ENCODE measurements around the gene RBM39.
"Not testable (repeated sequence)": the region's sequence is repeated elsewhere in the genome, so short reads cannot be mapped to it uniquely, and the experiment has no call there.

RBM39 gene

GRCh38 chr20:35757098-35757705, 15.1 kb upstream of the RBM39 start:
- POLR2A ChIA-PET, result interaction anchor here (4.2 kb wide), 1 partner anchor 14 kb away, joined by 32 read pairs; the partner anchor contains the start of gene RBM39
- CTCF ChIA-PET, result no interaction called here
- TF ChIP-seq FOXK2 (IDR thresholded peaks at IDR 0.05) (no peak), BHLHE40 (IDR thresholded peaks at IDR 0.05; ENCODE audit: borderline replicate concordance) (no peak), ZNF384 (IDR thresholded peaks at IDR 0.05) (no peak), FOXM1 (IDR thresholded peaks at IDR 0.05; ENCODE audit: borderline replicate concordance) (no peak), PKNOX1 (IDR thresholded peaks at IDR 0.05) (peak; percentile 85), CTBP1 (IDR thresholded peaks at IDR 0.05; ENCODE audit: borderline replicate concordance) (no peak)
- DNase-seq (ENCODE audit: extremely low spot score), result no peak

GRCh38 chr20:35756404-35756803, 14.3 kb upstream of the RBM39 start:
- no peak for DNase-seq (ENCODE audit: extremely low spot score)
- CTCF ChIA-PET, result no interaction called here
- POLR2A ChIA-PET, result interaction anchor here (4.2 kb wide), 1 partner anchor 13 kb away, joined by 32 read pairs; the partner anchor contains the start of gene RBM39
- no peak for TF ChIP-seq PKNOX1 (IDR thresholded peaks at IDR 0.05)
- no peak for TF ChIP-seq NFRKB (IDR thresholded peaks at IDR 0.05)
- no peak for TF ChIP-seq FOXM1 (IDR thresholded peaks at IDR 0.05; ENCODE audit: borderline replicate concordance)
- no peak for TF ChIP-seq ELF4 (IDR thresholded peaks at IDR 0.05)
- no peak for TF ChIP-seq LEF1 (IDR thresholded peaks at IDR 0.05; ENCODE audit: borderline replicate concordance)
- TF ChIP-seq ZNF384 (IDR thresholded peaks at IDR 0.05), result no peak
- no peak for TF ChIP-seq BHLHE40 (IDR thresholded peaks at IDR 0.05; ENCODE audit: borderline replicate concordance)
- TF ChIP-seq L3MBTL2 (conservative IDR thresholded peaks at IDR 0.05), result no peak
- no peak for TF ChIP-seq ARNT (IDR thresholded peaks at IDR 0.05)
- no peak for TF ChIP-seq SP1 (IDR thresholded peaks at IDR 0.05)
- no peak for TF ChIP-seq SUZ12 (IDR thresholded peaks at IDR 0.05)
- no peak for TF ChIP-seq FOXA1 (IDR thresholded peaks at IDR 0.05)
- TF ChIP-seq HDGF (IDR thresholded peaks at IDR 0.05; ENCODE audit: borderline replicate concordance), result no peak
- no peak for TF ChIP-seq CTBP1 (IDR thresholded peaks at IDR 0.05; ENCODE audit: borderline replicate concordance)
- no peak for TF ChIP-seq TARDBP (IDR thresholded peaks at IDR 0.05)
- TF ChIP-seq FOXK2 (IDR thresholded peaks at IDR 0.05), result no peak

DNA sequence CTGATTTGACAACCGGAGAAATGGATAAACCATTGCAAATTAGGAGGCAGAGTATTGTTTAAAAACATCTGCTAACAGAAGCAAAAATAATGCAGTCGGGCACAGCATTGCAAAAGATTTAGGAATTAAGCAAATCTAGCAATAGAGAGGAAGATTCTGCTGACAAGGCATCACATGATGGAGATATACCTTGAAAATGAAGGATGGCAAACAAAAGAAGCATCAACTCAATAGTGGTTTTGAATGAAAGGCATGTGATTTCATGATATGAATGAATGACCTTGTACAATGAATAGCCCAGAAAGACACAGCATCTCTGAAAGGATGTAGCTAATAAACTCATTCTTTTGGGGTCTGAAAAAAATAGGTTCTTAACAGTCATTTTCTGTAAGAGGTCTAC, 8.6 kb upstream of the RBM39 start:
- ChIA-PET CTCF (no interaction called here), POLR2A (interaction anchor here (0.9 to 1.7 kb wide), 2 partner anchors 8 to 21 kb away, joined by 3 to 14 read pairs; partner anchors contain the start of gene RBM39)
- DNase-seq (ENCODE audit: extremely low spot score), result no peak
- no peak for TF ChIP-seq ELF4 (IDR thresholded peaks at IDR 0.05)

GRCh38 chr20:35744492-35744841, 2.4 kb upstream of the RBM39 start:
- DNase-seq (ENCODE audit: extremely low spot score); CTCF ChIA-PET: not testable (repeated sequence)
- POLR2A ChIA-PET, result interaction anchor here (3.7 kb wide), 2 partner anchors 11 to 27 kb away, joined by 32 to 53 read pairs; partner anchors contain the start of gene PHF20

- ChIA-PET POLR2A (interaction anchor here (1.0 to 3.7 kb wide), 12 partner anchors 12 to 211 kb away, joined by 3 to 53 read pairs (median 17); partner anchors contain the start of genes PHF20 and SCAND1), CTCF (no interaction called here)
- DNase-seq (ENCODE audit: extremely low spot score), result no peak
- TF ChIP-seq L3MBTL2 (conservative IDR thresholded peaks at IDR 0.05) (no peak), FOXK2 (IDR thresholded peaks at IDR 0.05) (no peak), LEF1 (IDR thresholded peaks at IDR 0.05; ENCODE audit: borderline replicate concordance) (no peak), BHLHE40 (IDR thresholded peaks at IDR 0.05; ENCODE audit: borderline replicate concordance) (no peak), PKNOX1 (IDR thresholded peaks at IDR 0.05) (no peak), TARDBP (IDR thresholded peaks at IDR 0.05) (no peak), FOXA1 (IDR thresholded peaks at IDR 0.05) (no peak), FOXM1 (IDR thresholded peaks at IDR 0.05; ENCODE audit: borderline replicate concordance) (no peak), ARNT (IDR thresholded peaks at IDR 0.05) (no peak), ELF4 (IDR thresholded peaks at IDR 0.05) (no peak), SUZ12 (IDR thresholded peaks at IDR 0.05) (no peak), NFRKB (IDR thresholded peaks at IDR 0.05) (no peak), SP1 (IDR thresholded peaks at IDR 0.05) (no peak), CTBP1 (IDR thresholded peaks at IDR 0.05; ENCODE audit: borderline replicate concordance) (no peak), HDGF (IDR thresholded peaks at IDR 0.05; ENCODE audit: borderline replicate concordance) (no peak), ZNF384 (IDR thresholded peaks at IDR 0.05) (no peak)
Observed at GRCh38 chr20:35743693-35744491, 1.8 kb upstream of the RBM39 start.

DNA sequence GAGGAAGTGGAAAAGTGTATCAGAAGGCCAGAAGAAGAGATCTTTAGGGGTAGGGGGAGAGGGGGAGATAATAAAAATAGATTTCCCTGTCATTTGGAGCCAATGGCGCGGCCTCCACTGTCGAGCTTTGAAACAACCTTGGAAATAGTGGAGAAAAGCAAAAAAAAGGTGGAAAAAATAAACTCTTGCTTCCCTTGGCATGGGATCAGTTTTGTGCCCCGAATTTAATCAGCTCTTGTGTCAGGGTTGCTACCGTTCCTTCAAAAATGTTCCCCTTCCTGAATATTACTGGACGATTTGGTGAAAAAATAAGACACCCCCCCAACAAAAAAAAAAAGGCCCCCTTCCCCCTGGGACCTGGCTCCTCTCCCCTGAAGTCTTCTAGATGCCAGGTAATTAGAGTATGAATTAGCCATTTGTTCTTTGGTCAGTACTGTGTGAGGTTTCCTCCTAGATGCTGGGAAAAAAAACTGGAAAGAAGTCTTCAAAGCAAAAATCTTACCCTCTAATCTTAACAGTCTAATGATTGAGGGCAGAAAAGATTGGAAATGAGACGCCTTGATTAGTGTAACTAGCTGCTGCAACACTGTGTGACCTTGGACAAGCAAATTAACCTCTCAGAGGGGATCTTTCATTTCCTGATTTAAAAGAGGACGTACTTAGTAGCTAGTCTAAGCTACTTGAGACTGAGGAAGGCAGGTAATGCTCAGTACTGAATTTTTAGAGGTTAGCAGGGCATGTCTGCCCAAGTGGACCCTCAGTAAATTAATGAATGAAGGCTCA, 872 bp upstream of the RBM39 start:
- no peak for DNase-seq (ENCODE audit: extremely low spot score)
- ChIA-PET CTCF (no interaction called here), POLR2A (interaction anchor here (0.6 to 3.7 kb wide), 57 partner anchors 8 to 628 kb away, joined by 3 to 53 read pairs (median 5); partner anchors contain the start of genes CEP250, CPNE1, ERGIC3 and PHF20)
- TF ChIP-seq FOXA1 (IDR thresholded peaks at IDR 0.05) (no peak), SP1 (IDR thresholded peaks at IDR 0.05) (no peak), ZNF384 (IDR thresholded peaks at IDR 0.05) (no peak), FOXM1 (IDR thresholded peaks at IDR 0.05; ENCODE audit: borderline replicate concordance) (no peak), CTBP1 (IDR thresholded peaks at IDR 0.05; ENCODE audit: borderline replicate concordance) (no peak), LEF1 (IDR thresholded peaks at IDR 0.05; ENCODE audit: borderline replicate concordance) (no peak), ELF4 (IDR thresholded peaks at IDR 0.05) (peak; percentile 67; the same call in 1 of the 2 replicates), PKNOX1 (IDR thresholded peaks at IDR 0.05) (no peak)
